ENCODE measurements around the gene KIF4B. TPM values are rescaled to one million over a fixed set of nuclear protein-coding genes. Genes with fewer than 3 reads are reported as not detected.

KIF4B gene
- total RNA-seq, 1 donor from 2014 or later = 0.54 TPM

DNA sequence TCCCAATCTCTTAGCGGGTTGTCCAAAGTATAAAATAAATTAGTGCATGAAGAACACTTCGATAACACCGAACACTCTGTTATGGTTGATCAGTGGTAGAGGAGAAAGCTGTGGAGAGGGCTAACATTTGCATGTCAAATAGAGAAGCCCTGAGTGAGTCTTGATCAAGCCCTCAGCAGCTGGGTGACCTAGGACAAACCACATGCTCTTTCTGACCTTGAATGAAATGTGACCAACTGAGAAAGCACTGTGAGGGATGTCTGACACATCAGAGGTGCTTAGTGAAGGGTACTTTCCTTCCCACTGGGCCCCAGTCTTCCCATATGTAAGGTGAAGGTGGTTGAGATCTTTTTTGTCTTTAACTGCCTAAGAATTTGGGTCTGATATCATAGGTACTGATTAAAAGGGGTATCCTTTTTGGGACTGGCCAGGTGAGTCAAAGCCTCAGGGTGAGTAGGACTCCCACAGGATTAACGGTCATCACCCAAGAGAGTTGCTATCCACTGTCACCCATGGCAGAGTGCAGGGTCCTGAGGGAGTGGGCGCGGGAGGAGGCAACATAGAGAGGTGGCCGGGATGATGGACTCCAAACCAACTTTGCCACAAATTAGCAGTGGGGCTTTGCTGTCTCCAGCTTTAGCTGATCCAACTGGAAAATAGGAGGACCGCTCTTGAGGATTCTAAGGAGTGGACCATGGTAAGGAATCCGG, 53.5 kb downstream of the KIF4B start:
- H3K36me3 Mint-ChIP-seq (ENCODE audit: low read depth, unreplicated experiment) = no peaks in the 10 kb centered on the region
- no peak for DNase-seq (ENCODE audit: low spot score)
- H3K4me1 Mint-ChIP-seq (ENCODE audit: unreplicated experiment) = no peaks in the 10 kb centered on the region
- H3K27ac Mint-ChIP-seq (ENCODE audit: unreplicated experiment) = no peak overlapping the region
- H3K4me3 Mint-ChIP-seq (ENCODE audit: unreplicated experiment) = no peak overlapping the region
- H3K9me3 Mint-ChIP-seq (ENCODE audit: unreplicated experiment) = no peaks in the 10 kb centered on the region
- TF ChIP-seq, protein P1, sequence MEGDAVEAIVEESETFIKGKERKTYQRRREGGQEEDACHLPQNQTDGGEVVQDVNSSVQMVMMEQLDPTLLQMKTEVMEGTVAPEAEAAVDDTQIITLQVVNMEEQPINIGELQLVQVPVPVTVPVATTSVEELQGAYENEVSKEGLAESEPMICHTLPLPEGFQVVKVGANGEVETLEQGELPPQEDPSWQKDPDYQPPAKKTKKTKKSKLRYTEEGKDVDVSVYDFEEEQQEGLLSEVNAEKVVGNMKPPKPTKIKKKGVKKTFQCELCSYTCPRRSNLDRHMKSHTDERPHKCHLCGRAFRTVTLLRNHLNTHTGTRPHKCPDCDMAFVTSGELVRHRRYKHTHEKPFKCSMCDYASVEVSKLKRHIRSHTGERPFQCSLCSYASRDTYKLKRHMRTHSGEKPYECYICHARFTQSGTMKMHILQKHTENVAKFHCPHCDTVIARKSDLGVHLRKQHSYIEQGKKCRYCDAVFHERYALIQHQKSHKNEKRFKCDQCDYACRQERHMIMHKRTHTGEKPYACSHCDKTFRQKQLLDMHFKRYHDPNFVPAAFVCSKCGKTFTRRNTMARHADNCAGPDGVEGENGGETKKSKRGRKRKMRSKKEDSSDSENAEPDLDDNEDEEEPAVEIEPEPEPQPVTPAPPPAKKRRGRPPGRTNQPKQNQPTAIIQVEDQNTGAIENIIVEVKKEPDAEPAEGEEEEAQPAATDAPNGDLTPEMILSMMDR (IDR thresholded peaks at IDR 0.05; ENCODE audit: unreplicated experiment) = no peak
- H3K27me3 Mint-ChIP-seq (ENCODE audit: unreplicated experiment) = peaks cover 4% of the 10 kb centered on the region

Other genes starting within 250 kb of the KIF4B start
- 9.3 TPM for gene FAXDC2, start 163.2 kb upstream of the KIF4B start, total RNA-seq (ENCODE audit: unreplicated experiment)
- 65.6 TPM for gene CNOT8, start 155.1 kb upstream of the KIF4B start, total RNA-seq (ENCODE audit: unreplicated experiment)
- 16.9 TPM for gene GEMIN5, start 75.5 kb upstream of the KIF4B start, total RNA-seq (ENCODE audit: unreplicated experiment)
- gene MRPL22, start 72.7 kb upstream of the KIF4B start, total RNA-seq (ENCODE audit: unreplicated experiment) = 63.6 TPM

Measured in endothelial cell (in vitro differentiated cells).